Measurements from ENCODE around the gene SPATA3.
A peak's percentile ranks its signal among the peaks of the same experiment; 100 is the strongest.
"Not testable (repeated sequence)": the region's sequence is repeated elsewhere in the genome, so short reads cannot be mapped to it uniquely, and the experiment has no call there.

Gene SPATA3

GRCh38 chr2:230991598-230991997 lies 4.3 kb upstream of the SPATA3 start:
- DNase-seq: no peak

- no peak for DNase-seq
Observed at GRCh38 chr2:230996661-230997060, 740 bp downstream of the SPATA3 start.

GRCh38 chr2:230998882-230999281 lies 3.0 kb downstream of the SPATA3 start:
- DNase-seq: no peak

GRCh38 chr2:230999477-230999876 lies 3.6 kb downstream of the SPATA3 start:
- DNase-seq: no peak

- no peak for DNase-seq
Observed at GRCh38 chr2:231000211-231000904, 4.4 kb downstream of the SPATA3 start.

GRCh38 chr2:231001036-231001435 lies 5.1 kb downstream of the SPATA3 start:
- DNase-seq: no peak

- no peak for DNase-seq
Observed at GRCh38 chr2:231001921-231002320, 6.0 kb downstream of the SPATA3 start.

- DNase-seq: no peak
Observed at GRCh38 chr2:231002641-231003040, 6.7 kb downstream of the SPATA3 start.

GRCh38 chr2:231003186-231003585 lies 7.3 kb downstream of the SPATA3 start:
- DNase-seq: no peak

GRCh38 chr2:231004930-231005329 lies 9.0 kb downstream of the SPATA3 start:
- DNase-seq: not testable (repeated sequence)

GRCh38 chr2:231007286-231008098 lies 11.6 kb downstream of the SPATA3 start:
- DNase-seq: no peak

- DNase-seq: no peak
Observed at GRCh38 chr2:231008131-231008530, 12.2 kb downstream of the SPATA3 start.

GRCh38 chr2:231009236-231009919 lies 13.5 kb downstream of the SPATA3 start:
- peak in 3 of 51 donors; percentile 4 to 16 (median 5) for DNase-seq

- no peak for DNase-seq
Observed at GRCh38 chr2:231010201-231010730, 14.3 kb downstream of the SPATA3 start.

- no peak for DNase-seq
Observed at GRCh38 chr2:231011526-231011925, 15.6 kb downstream of the SPATA3 start.

- DNase-seq: no peak
Observed at GRCh38 chr2:231012463-231012862, 16.5 kb downstream of the SPATA3 start.

- DNase-seq: no peak
Observed at GRCh38 chr2:231013820-231014219, 17.9 kb downstream of the SPATA3 start.

GRCh38 chr2:231015478-231015877 lies 19.6 kb downstream of the SPATA3 start:
- peak in 36 of 51 donors; percentile 21 to 86 (median 61) for DNase-seq

GRCh38 chr2:231015926-231016325 lies 20.0 kb downstream of the SPATA3 start:
- DNase-seq: peak in 13 of 51 donors; percentile 14 to 68 (median 54)

- DNase-seq: no peak
Observed at GRCh38 chr2:231016566-231017230, 20.8 kb downstream of the SPATA3 start.

- DNase-seq: peak in 39 of 51 donors; percentile 16 to 91 (median 72)
Observed at GRCh38 chr2:231017231-231017598, 21.3 kb downstream of the SPATA3 start.

Measured in hypothalamus (tissue), 51 donors.